ENCODE data around the gene CPD.
A peak's percentile ranks its signal among the peaks of the same experiment; 100 is the strongest.

The CPD gene

GRCh38 chr17:30357476-30357875, 21.3 kb upstream of the CPD start:
- DNase-seq: no peak

- no peak for DNase-seq
Observed at GRCh38 chr17:30358055-30358760, 20.5 kb upstream of the CPD start.

- no peak for DNase-seq
Observed at GRCh38 chr17:30360086-30360808, 18.5 kb upstream of the CPD start.

- no peak for DNase-seq
Observed at GRCh38 chr17:30361766-30362279, 16.9 kb upstream of the CPD start.

- DNase-seq: no peak
Observed at GRCh38 chr17:30363715-30364202, 15.0 kb upstream of the CPD start.

GRCh38 chr17:30366536-30366935, 12.2 kb upstream of the CPD start:
- no peak for DNase-seq

GRCh38 chr17:30368912-30369720, 9.6 kb upstream of the CPD start:
- DNase-seq: no peak

- DNase-seq: no peak
Observed at GRCh38 chr17:30369995-30370394, 8.7 kb upstream of the CPD start.

- DNase-seq: no peak
Observed at GRCh38 chr17:30372755-30373154, 6.0 kb upstream of the CPD start.

GRCh38 chr17:30375661-30376060, 3.1 kb upstream of the CPD start:
- no peak for DNase-seq

- peak; percentile 89 to 92 for DNase-seq
Observed at GRCh38 chr17:30376621-30377452, 1.9 kb upstream of the CPD start.

GRCh38 chr17:30377574-30378240, 1.0 kb upstream of the CPD start:
- no peak for DNase-seq

- DNase-seq: no peak
Observed at GRCh38 chr17:30378241-30378824, 394 bp upstream of the CPD start.

- no peak for DNase-seq
Observed at GRCh38 chr17:30379303-30379902, 676 bp downstream of the CPD start.

GRCh38 chr17:30379903-30380381, 1.2 kb downstream of the CPD start:
- no peak for DNase-seq

GRCh38 chr17:30380643-30381339, 2.1 kb downstream of the CPD start:
- no peak for DNase-seq

- no peak for DNase-seq
Observed at GRCh38 chr17:30381340-30381659, 2.6 kb downstream of the CPD start.

- DNase-seq: no peak
Observed at GRCh38 chr17:30382345-30382744, 3.6 kb downstream of the CPD start.

- no peak for DNase-seq
Observed at GRCh38 chr17:30388321-30389179, 9.8 kb downstream of the CPD start.

Data from NCI-H187 (cell line).